GM23248 (cell line): ENCODE data around the gene TERB2.

Experiments
- EZH2 ChIP-seq: fragments of 200-600 bp; sonication (generic); IDR thresholded peaks from 2 replicates; pipeline ENCODE4 v1.6.1; 2018; ENCODE audit warnings: antibody characterized with exemption, mild to moderate bottlenecking; ENCODE audit not compliant: insufficient read depth, poor library complexity, severe bottlenecking
- EZH2phosphoT487 ChIP-seq: fragments of 200-600 bp; sonication (generic); IDR thresholded peaks from 2 replicates; pipeline ENCODE4 v1.6.1; 2018; ENCODE audit warnings: antibody characterized with exemption, moderate library complexity, mild to moderate bottlenecking, low read depth; ENCODE audit not compliant: insufficient read depth

- TF ChIP-seq EZH2, result no peak
- TF ChIP-seq EZH2phosphoT487, result no peak
These were observed 70.7 kb downstream of the TERB2 start for GRCh38 chr15:45027220-45027619.
